GM12872 (cell line): ENCODE data around the gene HEXIM2.
A peak's percentile ranks its signal among the peaks of the same experiment; 100 is the strongest.

ENCODE experiments used
- CTCF ChIP-seq: IDR thresholded peaks from 3 replicates; pipeline ENCODE4 v1.5.1; 2011; ENCODE audit warnings: low read depth, mild to moderate bottlenecking, low read length, moderate library complexity; ENCODE audit not compliant: insufficient read depth

Gene HEXIM2

GRCh38 chr17:45147581-45148182, 14.0 kb upstream of the HEXIM2 start:
- no peak for TF ChIP-seq CTCF

- no peak for TF ChIP-seq CTCF
Observed at GRCh38 chr17:45148183-45149036, 13.3 kb upstream of the HEXIM2 start, which contains the start of gene HEXIM1. HEXIM1 (plus strand) TSS chr17:45148475; CDS start chr17:45149191, 716 bp downstream.

GRCh38 chr17:45149037-45149668, 12.5 kb upstream of the HEXIM2 start:
- TF ChIP-seq CTCF = peak; percentile 88

- TF ChIP-seq CTCF = no peak
Observed at GRCh38 chr17:45149669-45150664, 11.7 kb upstream of the HEXIM2 start.

GRCh38 chr17:45150911-45151809, 10.5 kb upstream of the HEXIM2 start:
- no peak for TF ChIP-seq CTCF

GRCh38 chr17:45155029-45155428, 6.6 kb upstream of the HEXIM2 start:
- no peak for TF ChIP-seq CTCF
